Kidney glomerular epithelial cell (primary cell): Measurements from ENCODE around the gene TFIP11.
A peak's percentile ranks its signal among the peaks of the same experiment; 100 is the strongest.

Source experiments
- DNase-seq: peaks from one replicate; lab custom pipeline; 2025; lab: John Stamatoyannopoulos, UW

TFIP11 gene

GRCh38 chr22:26479043-26479791 is 33.1 kb downstream of the TFIP11 start:
- DNase-seq: no peak

GRCh38 chr22:26477341-26477731 is 34.9 kb downstream of the TFIP11 start:
- no peak for DNase-seq

- DNase-seq: peak; percentile 44
These were observed 35.5 kb downstream of the TFIP11 start for GRCh38 chr22:26476705-26477340.

- DNase-seq: peak; percentile 81
These were observed 37.6 kb downstream of the TFIP11 start for GRCh38 chr22:26474682-26475081.

- DNase-seq: peak; percentile 94
These were observed 40.8 kb downstream of the TFIP11 start for GRCh38 chr22:26471522-26471921.

GRCh38 chr22:26470807-26471206 is 41.5 kb downstream of the TFIP11 start:
- no peak for DNase-seq

GRCh38 chr22:26466196-26466595 is 46.1 kb downstream of the TFIP11 start:
- no peak for DNase-seq

GRCh38 chr22:26464312-26464711 is 48.0 kb downstream of the TFIP11 start:
- no peak for DNase-seq

- no peak for DNase-seq
These were observed 48.6 kb downstream of the TFIP11 start for GRCh38 chr22:26463688-26464087.

- DNase-seq: peak; percentile 38
These were observed 49.1 kb downstream of the TFIP11 start for GRCh38 chr22:26463101-26463661.

GRCh38 chr22:26462641-26463040 is 49.6 kb downstream of the TFIP11 start:
- DNase-seq: no peak

GRCh38 chr22:26462051-26462450 is 50.2 kb downstream of the TFIP11 start:
- no peak for DNase-seq

GRCh38 chr22:26461188-26461810 is 51.0 kb downstream of the TFIP11 start:
- DNase-seq: peak; percentile 33

- DNase-seq: no peak
These were observed 52.1 kb downstream of the TFIP11 start for GRCh38 chr22:26460202-26460601.

- DNase-seq: no peak
These were observed 54.5 kb downstream of the TFIP11 start for GRCh38 chr22:26457661-26458272.

GRCh38 chr22:26453812-26454500 is 58.3 kb downstream of the TFIP11 start:
- no peak for DNase-seq

- DNase-seq: no peak
These were observed 59.1 kb downstream of the TFIP11 start for GRCh38 chr22:26453216-26453615.

- no peak for DNase-seq
These were observed 59.8 kb downstream of the TFIP11 start for GRCh38 chr22:26452236-26453016.

- DNase-seq: no peak
These were observed 61.7 kb downstream of the TFIP11 start for GRCh38 chr22:26450453-26451185.

- no peak for DNase-seq
These were observed 63.3 kb downstream of the TFIP11 start for GRCh38 chr22:26448941-26449340.
